ENCODE measurements around the gene PLXNB1. TPM values are rescaled to one million over a fixed set of nuclear protein-coding genes. Genes with fewer than 3 reads are reported as not detected.

PLXNB1 gene
- total RNA-seq (ENCODE audit: unreplicated experiment) = 195 TPM
- long read RNA-seq, partial matches to known transcripts = 3 of 4 reads
- long read RNA-seq, other reads (novel, unspliced or antisense) = 1 of 4 reads

GRCh38 chr3:48429960-48430707 lies at the start of gene PLXNB1:
TSS of gene PLXNB1 (minus strand) at chr3:48430086. CDS start at chr3:48424611, 5,475 bp downstream.
- DNase-seq = peak; percentile 47
- Mint-ChIP-seq H3K27ac (ENCODE audit: unreplicated experiment) (peak within 1 kb of the TSS; percentile 73), H3K4me1 (ENCODE audit: low read depth, unreplicated experiment) (peaks cover 16% of the 10 kb centered on the region), H3K27me3 (ENCODE audit: unreplicated experiment) (peaks cover 18% of the 10 kb centered on the region), H3K36me3 (ENCODE audit: unreplicated experiment) (no peaks in the 10 kb centered on the region), H3K4me3 (ENCODE audit: unreplicated experiment) (peak within 1 kb of the TSS; percentile 80), H3K9me3 (ENCODE audit: unreplicated experiment) (peaks cover 11% of the 10 kb centered on the region)
- TF ChIP-seq CTCF (IDR thresholded peaks at IDR 0.05; ENCODE audit: partially characterized antibody, unreplicated experiment) = no peak

DNA sequence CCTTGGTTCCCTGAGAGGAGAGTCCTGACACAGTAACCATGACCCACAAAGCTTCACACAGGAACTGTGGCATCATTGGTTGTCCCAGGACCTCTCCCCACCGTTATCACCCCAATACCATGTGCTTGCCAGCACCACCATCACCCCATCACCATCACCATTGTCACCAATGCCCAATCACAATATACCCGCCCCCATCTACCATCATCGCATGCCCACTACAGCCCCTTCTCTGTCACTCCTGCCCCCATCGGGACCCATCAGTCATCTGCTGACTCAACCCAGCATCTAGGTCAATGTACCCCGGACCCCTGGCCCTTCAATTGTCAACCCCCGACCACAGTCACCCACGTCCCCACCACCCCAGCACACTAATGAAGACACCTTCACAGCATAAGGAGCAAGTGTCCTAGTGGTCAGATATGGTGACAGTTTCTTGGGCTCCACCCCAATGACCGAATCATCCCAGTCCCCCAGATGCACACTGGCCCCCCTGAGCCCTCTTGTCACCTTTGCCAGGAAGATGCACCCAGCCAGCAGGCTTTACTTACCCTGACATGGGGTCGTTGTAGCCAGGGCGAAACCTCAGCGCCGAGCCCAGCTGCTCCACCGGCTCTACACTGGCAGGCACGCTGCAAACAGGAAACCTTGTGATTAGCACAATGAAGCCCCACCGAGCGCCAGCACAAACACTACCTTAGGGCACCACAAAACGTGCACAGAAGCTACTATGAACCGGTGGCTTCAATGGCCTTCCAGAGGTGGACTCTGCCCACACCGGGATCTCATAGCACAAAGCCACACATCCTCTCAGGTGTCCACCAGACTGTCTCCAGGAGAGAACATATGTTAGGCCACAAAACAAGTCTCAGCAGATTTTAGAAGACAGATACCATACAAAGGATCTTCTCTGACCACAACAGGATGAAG lies 49.0 kb upstream of the PLXNB1 start:
- Mint-ChIP-seq H3K27me3 (ENCODE audit: unreplicated experiment) (peaks cover 7% of the 10 kb centered on the region), H3K36me3 (ENCODE audit: unreplicated experiment) (no peaks in the 10 kb centered on the region), H3K4me1 (ENCODE audit: low read depth, unreplicated experiment) (peaks cover 9% of the 10 kb centered on the region), H3K9me3 (ENCODE audit: unreplicated experiment) (peaks cover 4% of the 10 kb centered on the region), H3K27ac (ENCODE audit: unreplicated experiment) (peak overlapping the region; percentile 17), H3K4me3 (ENCODE audit: unreplicated experiment) (no peak overlapping the region)
- DNase-seq = no peak
- TF ChIP-seq CTCF (IDR thresholded peaks at IDR 0.05; ENCODE audit: partially characterized antibody, unreplicated experiment) = no peak

- peaks cover 1% of the 10 kb centered on the region for H3K36me3 Mint-ChIP-seq (ENCODE audit: unreplicated experiment)
- H3K9me3 Mint-ChIP-seq (ENCODE audit: unreplicated experiment) = peaks cover 3% of the 10 kb centered on the region
- H3K27me3 Mint-ChIP-seq (ENCODE audit: unreplicated experiment) = peaks cover 7% of the 10 kb centered on the region
- no peak overlapping the region for H3K27ac Mint-ChIP-seq (ENCODE audit: unreplicated experiment)
- no peak overlapping the region for H3K4me3 Mint-ChIP-seq (ENCODE audit: unreplicated experiment)
- no peak for TF ChIP-seq CTCF (IDR thresholded peaks at IDR 0.05; ENCODE audit: partially characterized antibody, unreplicated experiment)
- DNase-seq = no peak
- peaks cover 14% of the 10 kb centered on the region for H3K4me1 Mint-ChIP-seq (ENCODE audit: low read depth, unreplicated experiment)
Observed at GRCh38 chr3:48477959-48478520, 48.2 kb upstream of the PLXNB1 start.

- no peak for DNase-seq
- Mint-ChIP-seq H3K27ac (ENCODE audit: unreplicated experiment) (no peak overlapping the region), H3K27me3 (ENCODE audit: unreplicated experiment) (peaks cover 9% of the 10 kb centered on the region), H3K4me3 (ENCODE audit: unreplicated experiment) (no peak overlapping the region), H3K36me3 (ENCODE audit: unreplicated experiment) (peaks cover 5% of the 10 kb centered on the region), H3K4me1 (ENCODE audit: low read depth, unreplicated experiment) (peaks cover 17% of the 10 kb centered on the region), H3K9me3 (ENCODE audit: unreplicated experiment) (peaks cover 2% of the 10 kb centered on the region)
- no peak for TF ChIP-seq CTCF (IDR thresholded peaks at IDR 0.05; ENCODE audit: partially characterized antibody, unreplicated experiment)
Observed at GRCh38 chr3:48476426-48477053, 46.7 kb upstream of the PLXNB1 start.

Data from glutamatergic neuron (in vitro differentiated cells).